ENCODE measurements around the gene MCRIP1. TPM values are rescaled to one million over a fixed set of nuclear protein-coding genes. Genes with fewer than 3 reads are reported as not detected.

The MCRIP1 gene
- total and polyA plus RNA-seq, 2 of the 13 experiments (the other 11 are each of a cell fraction or from before 2014, with no cell fraction given) = 79.7 to 84.9 TPM

- no peak for TF ChIP-seq ZNF407 (CRISPR knock-in tag; IDR thresholded peaks at IDR 0.05; ENCODE audit: not compliant biosample characterization)
- TF ChIP-seq ZNF766 (CRISPR knock-in tag; IDR thresholded peaks at IDR 0.05; ENCODE audit: borderline replicate concordance) = peak; percentile 77; the same call in 1 of the 2 replicates
- TF ChIP-seq NFATC3 (CRISPR knock-in tag; IDR thresholded peaks at IDR 0.05) = peak; percentile 87; the same call in 1 of the 2 replicates
- TF ChIP-seq BORCS8-MEF2B (CRISPR knock-in tag; IDR thresholded peaks at IDR 0.05) = peak; percentile 6; the same call in 1 of the 2 replicates
- TF ChIP-seq PRDM10 (CRISPR knock-in tag; IDR thresholded peaks at IDR 0.05; ENCODE audit: low read depth) = peak; percentile 53; the same call in 1 of the 2 replicates
- TF ChIP-seq ZNF460 (CRISPR knock-in tag; IDR thresholded peaks at IDR 0.05; ENCODE audit: borderline replicate concordance) = no peak
- TF ChIP-seq CCDC6 (CRISPR knock-in tag; IDR thresholded peaks at IDR 0.05) = peak; percentile 84; the same call in 1 of the 2 replicates
- no peak for TF ChIP-seq ZNF512 (CRISPR knock-in tag; IDR thresholded peaks at IDR 0.05)
- TF ChIP-seq ARID2 (CRISPR knock-in tag; IDR thresholded peaks at IDR 0.05; ENCODE audit: borderline replicate concordance) = no peak; the same call in 1 of the 2 replicates
- TF ChIP-seq ZNF34 (CRISPR knock-in tag; IDR thresholded peaks at IDR 0.05; ENCODE audit: borderline replicate concordance) = 0 out of 2 replicates have a peak, but pooled peaks have one; percentile 22
- TF ChIP-seq HIC2 (CRISPR knock-in tag; IDR thresholded peaks at IDR 0.05; ENCODE audit: low read depth) = no peak
Measured at GRCh38 chr17:81860756-81861568, 27.9 kb upstream of the MCRIP1 start (continued).
